K562 (cell line): ENCODE results near the gene GORASP1. TPM values are rescaled to one million over a fixed set of nuclear protein-coding genes. Genes with fewer than 3 reads are reported as not detected.

Source experiments
- DPF2 ChIP-seq: fragments of 450-650 bp; IDR thresholded peaks from 2 replicates; pipeline ENCODE4 v1.6.1; 2016
- ELF4 ChIP-seq: fragments of 450-650 bp; formaldehyde crosslinking; IDR thresholded peaks from 2 replicates; pipeline ENCODE4 v1.4.0; 2022; ENCODE audit warnings: missing genetic modification characterization
- HBP1 ChIP-seq: fragments of 450-650 bp; formaldehyde crosslinking; IDR thresholded peaks from 2 replicates; pipeline ENCODE4 v1.4.0; 2022; ENCODE audit warnings: missing genetic modification characterization
- JUN ChIP-seq, 2 experiments: sonication (generic) in 1 of 2; formaldehyde crosslinking in 1 of 2; IDR thresholded peaks; 2 replicates each; pipeline versions ENCODE4 v1.6.1 to v1.8.0; 2012 to 2022; ENCODE audit warnings: borderline replicate concordance in 2 of 2, mild to moderate bottlenecking in 2 of 2, improper control_type of control experiment in 1 of 2, low read depth in 1 of 2, low read length in 1 of 2, missing genetic modification reagents in 1 of 2
- NFIC ChIP-seq: fragments of 450-650 bp; IDR thresholded peaks from 2 replicates; pipeline ENCODE4 v1.6.1; 2017; ENCODE audit warnings: mild to moderate bottlenecking, inconsistent platforms
- RCOR1 ChIP-seq, 2 experiments: IDR thresholded peaks; 2 replicates each; pipeline ENCODE4 v1.6.1; 2012; ENCODE audit warnings: low read depth in 2 of 2, low read length in 2 of 2, borderline replicate concordance in 1 of 2, improper control_type of control experiment in 1 of 2
- SMAD4 ChIP-seq: fragments of 250-450 bp; sonication (Bioruptor Pico); conservative IDR thresholded peaks from 2 replicates; pipeline ENCODE4 v1.8.0; 2021; ENCODE audit warnings: inconsistent platforms, mild to moderate bottlenecking, moderate library complexity
- ZNF431 ChIP-seq: sonication (generic); formaldehyde crosslinking; IDR thresholded peaks from 2 replicates; pipeline ENCODE4 v1.8.0; 2022; ENCODE audit warnings: mild to moderate bottlenecking, missing genetic modification reagents
- polyA plus RNA-seq, 8 experiments: library from polyadenylated mRNA; depleted of rRNA in 4 of 8; stranded (reverse) in 5 of 8; unstranded in 3 of 8; fragments of >200 nt; fragmentation: Nextera tagmentation in 2 of 8; fragmentation: Illumina TruSeq in 1 of 8; extraction: Ambion mirVana in 2 of 8; extraction: Trizol in 1 of 8; gene quantifications; 2 replicates each; pipeline versions ENCODE4 v1.2.1 to v1.2.3, GENCODE V29; 2011 to 2014; ENCODE audit warnings: inconsistent platforms in 1 of 8, missing spikeins in 1 of 8
- total RNA-seq, 7 experiments: library from RNA; depleted of rRNA in 6 of 7; stranded (reverse); fragments of >200 nt in 6 of 7; fragmentation: Illumina TruSeq in 2 of 7; extraction: Trizol in 2 of 7; gene quantifications; 2 replicates each; pipeline versions ENCODE4 v1.2.1 to v1.2.3, GENCODE V29; 2011 to 2021; ENCODE audit warnings: low replicate concordance in 1 of 7

The GORASP1 gene
- total and polyA plus RNA-seq, 9 of the 15 experiments (the other 6 are each of a cell fraction or from before 2014, with no cell fraction given): 8.4 to 87.9 (median 67.6) TPM

DNA sequence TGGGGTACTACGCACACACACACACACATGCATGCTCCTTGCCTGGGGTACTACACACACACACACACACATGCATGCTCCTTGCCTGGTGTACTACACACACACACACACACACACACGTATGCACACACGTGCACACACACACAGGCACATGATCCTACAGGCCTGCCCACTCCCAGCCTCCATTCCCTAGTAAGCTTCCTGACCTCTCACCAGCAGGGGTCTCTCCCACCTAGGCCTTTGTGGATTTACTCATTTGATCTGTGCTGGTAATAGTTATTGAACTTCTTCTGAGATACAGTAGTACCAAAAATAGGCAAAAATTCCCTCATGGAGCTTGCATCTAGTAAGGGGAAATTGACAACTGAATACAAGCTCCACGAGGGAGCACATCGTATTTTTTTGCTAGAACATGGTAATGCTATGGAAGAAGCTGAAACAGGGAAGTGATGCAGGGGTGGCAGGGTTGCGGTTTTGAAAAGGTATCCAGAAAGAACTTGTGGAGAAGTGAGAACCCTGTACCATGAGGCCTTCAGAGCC, 19.2 kb upstream of the GORASP1 start (continued):
- 0 out of 2 replicates have a peak, but pooled peaks have one; percentile 38 for TF ChIP-seq JUN (IDR thresholded peaks at IDR 0.05; ENCODE audit: borderline replicate concordance, low read depth, low read length)
- no peak for TF ChIP-seq JUN (CRISPR knock-in tag; IDR thresholded peaks at IDR 0.05; ENCODE audit: borderline replicate concordance)
- 0 out of 2 replicates have a peak, but pooled peaks have one; percentile 16 for TF ChIP-seq DPF2
- TF ChIP-seq ELF4 (CRISPR knock-in tag): 0 out of 2 replicates have a peak, but pooled peaks have one; percentile 38
- TF ChIP-seq NFIC: peak; percentile 14; the same call in 1 of the 2 replicates
- TF ChIP-seq ZNF431 (CRISPR knock-in tag): no peak
- TF ChIP-seq HBP1 (CRISPR knock-in tag): peak; percentile 65; the same call in 1 of the 2 replicates
- TF ChIP-seq RCOR1 (IDR thresholded peaks at IDR 0.05; ENCODE audit: borderline replicate concordance in 1 of 2, low read depth in 2 of 2, low read length in 2 of 2): peak in 1 of 2 experiments; percentile 32; a peak in 1 of 4 replicates
- TF ChIP-seq SMAD4 (CRISPR knock-in tag): no peak
